GM18909 (cell line): ENCODE results near the gene UNC5B.
"Not testable (repeated sequence)": the region's sequence is repeated elsewhere in the genome, so short reads cannot be mapped to it uniquely, and the experiment has no call there.

Source experiments
- ATAC-seq: cut with Tn5 transposase; IDR thresholded peaks from one replicate; pipeline ENCODE4 v1.9.1; 2021; ENCODE audit warnings: mild to moderate bottlenecking; ENCODE audit not compliant: unreplicated experiment, poor library complexity

UNC5B gene

DNA sequence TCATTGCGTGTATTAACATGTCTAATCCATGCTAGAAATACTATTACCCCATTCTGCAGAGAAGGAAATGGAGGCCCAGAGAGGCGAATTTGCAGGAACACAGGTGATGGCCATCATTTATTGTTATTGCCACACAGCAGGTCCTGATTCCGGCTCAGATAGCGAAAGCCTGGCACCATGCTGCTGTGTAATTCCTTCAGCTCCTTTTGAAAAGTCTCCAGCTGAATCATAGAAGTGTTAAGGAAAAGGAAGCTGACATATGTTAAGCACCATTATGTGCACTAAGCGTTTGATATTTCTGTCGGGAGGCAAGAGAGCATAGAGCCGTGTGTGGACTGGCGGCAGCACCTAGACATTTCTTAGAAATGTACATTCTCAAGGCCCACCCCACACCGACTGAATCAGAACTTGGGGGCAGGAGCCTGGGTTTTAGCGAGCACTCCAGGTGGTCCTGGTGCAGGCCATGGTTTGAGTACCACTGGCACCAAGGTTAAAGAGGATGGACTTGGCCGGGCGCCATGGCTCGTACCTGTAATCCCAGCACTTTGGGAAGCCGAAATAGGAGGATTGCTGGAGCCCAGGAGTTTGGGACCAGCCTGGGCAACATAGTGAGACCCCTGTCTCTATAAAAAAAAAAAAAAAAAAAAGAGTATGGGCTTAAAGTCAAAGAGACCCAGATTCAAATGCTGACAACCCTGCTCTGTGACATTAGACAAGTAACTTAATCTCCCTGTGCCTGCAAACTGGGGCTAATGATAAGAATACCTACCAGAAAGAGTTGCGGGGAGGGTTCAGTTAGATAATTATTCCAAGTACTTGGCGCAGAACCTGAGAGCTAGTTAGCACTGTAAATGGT lies 52.2 kb downstream of the UNC5B start:
- ATAC-seq = no peak

DNA sequence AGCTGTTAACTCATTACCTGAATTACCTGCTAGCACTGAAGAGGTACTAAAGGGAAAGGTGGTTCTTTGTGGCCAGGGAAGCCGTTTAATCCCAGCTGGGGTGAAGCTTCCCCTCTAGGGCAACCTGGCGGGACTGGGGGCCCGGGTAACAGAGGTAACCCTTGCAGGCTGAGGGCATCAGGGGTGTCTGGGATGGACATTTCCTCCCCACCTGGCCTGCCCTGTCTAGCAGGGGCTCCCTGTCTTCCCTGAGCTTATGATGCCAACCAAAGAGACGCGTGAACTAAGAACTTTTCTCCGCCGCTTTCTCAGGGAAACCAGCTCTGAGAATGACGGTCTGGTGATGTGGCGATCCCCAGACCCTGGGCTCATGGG lies 52.8 kb downstream of the UNC5B start:
- ATAC-seq = no peak

DNA sequence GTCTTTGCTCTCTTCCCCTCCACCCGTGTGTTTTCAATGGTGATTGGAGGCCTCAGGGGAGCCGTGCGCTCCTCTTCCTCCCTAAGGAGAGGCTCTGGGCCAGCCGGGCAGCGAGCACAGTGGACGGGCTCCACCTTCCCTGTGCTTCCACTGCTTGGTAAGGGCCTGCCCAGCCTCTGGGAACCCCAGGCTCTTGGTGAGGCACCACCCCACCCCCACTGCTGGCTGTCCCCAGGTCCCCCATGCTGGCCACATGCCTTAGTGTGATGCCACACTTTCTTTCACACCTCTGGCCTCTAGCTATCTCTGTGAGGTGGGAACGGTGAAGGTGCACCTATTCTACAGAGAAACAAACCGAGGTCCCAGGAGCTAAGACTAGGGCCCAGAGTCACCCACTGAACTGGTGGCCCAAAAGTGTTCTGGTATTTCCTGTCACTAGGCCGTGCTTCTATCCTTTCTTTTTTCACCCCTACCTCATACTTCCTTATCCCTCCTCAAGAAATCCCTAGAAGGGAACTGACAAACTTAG lies 53.3 kb downstream of the UNC5B start:
- no peak for ATAC-seq

DNA sequence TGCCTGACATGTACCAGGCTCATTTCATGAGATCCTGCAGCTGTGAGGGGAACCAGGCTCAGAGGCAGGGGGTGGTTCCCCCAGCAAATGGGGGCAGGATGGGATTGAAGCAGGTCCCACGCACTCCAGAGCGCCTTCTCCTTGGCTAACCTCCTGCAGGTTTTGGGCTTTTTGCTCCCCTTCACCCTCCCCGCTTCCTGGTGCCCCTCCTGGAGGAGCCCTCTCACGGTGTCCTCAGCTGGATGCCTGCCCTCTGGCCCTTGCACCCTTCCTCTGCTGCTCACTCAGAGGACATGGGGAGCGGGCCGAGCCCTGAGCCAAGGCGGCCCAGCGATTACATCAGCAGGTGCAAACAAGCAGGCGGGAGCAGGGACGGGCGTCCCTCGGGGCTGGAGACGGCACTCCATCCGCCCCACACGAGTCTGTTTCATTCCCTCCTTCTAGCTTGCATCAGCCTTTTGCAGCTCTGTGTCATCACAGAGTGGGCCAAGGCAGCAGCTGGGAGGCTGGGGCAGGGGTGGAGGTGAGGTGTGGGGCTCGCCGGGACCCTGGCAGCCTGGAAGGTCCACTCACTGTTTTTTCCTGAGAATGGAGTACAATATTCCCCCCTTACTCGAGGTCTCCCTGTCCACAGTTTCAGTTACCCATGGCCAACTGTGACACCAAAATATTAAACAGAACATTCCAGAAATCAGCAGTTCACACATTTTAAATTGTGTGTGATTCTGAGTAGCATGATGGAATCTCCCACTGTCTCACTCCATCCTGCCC lies 54.0 kb downstream of the UNC5B start:
- no peak for ATAC-seq

DNA sequence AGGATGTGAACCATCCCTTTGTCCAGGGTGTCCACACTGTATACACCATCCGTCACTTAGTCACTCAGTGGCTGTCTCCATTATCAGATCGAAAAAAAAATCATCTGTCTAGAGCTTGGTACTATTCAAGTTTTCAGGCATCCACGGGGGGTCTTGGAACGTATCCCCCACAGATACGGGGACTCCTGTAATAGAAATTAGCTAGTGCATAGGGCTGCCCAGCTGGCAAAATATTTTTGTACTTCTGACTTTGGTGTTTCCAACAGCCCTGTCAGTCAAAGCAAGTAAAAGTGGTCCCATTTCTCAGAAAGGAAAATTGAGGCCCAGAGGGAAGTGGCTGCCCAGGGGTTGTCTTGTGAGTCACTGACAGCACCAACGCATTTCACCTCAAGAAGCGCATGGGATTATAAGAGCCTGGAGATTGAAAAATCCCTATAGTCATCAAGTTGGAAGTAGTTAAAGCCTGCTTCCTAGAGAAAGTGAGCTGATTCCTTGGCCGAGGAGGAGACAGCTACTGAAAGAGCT lies 54.6 kb downstream of the UNC5B start:
- ATAC-seq = no peak

DNA sequence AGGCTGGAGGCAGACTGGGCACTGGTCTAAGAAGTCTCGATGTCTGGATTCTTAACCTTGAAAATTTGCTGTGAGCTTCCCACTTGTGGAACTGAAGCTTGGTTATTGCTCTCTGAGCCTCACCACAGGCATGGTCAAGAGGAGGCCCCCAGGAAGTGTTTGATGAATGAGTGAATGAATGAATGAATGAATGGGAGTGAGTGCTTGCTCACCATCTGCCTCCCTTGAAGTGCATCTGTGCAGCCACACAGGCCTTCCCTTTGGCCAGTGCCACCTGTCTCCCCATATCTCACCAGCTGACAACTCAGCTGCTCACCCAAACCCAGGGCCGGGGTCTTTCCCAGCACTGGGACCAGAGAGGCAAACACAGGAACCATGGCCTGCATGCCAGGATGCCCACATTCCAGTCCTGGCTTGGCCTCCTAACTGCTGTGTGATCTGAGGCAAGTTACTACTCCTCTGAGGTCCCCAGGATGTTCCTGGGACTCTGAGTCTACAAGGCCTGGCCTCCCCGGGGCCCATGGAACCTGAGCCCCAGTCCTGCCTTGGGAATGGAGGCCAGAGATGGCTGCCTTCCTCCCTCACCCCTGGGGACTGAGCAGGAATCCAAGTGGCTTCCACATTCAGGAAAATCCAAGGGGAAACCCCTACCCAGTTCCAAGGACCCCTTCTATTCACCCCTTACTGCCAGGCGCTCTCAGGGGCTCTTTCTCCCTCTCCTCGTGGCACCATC lies 55.3 kb downstream of the UNC5B start:
- ATAC-seq = no peak

DNA sequence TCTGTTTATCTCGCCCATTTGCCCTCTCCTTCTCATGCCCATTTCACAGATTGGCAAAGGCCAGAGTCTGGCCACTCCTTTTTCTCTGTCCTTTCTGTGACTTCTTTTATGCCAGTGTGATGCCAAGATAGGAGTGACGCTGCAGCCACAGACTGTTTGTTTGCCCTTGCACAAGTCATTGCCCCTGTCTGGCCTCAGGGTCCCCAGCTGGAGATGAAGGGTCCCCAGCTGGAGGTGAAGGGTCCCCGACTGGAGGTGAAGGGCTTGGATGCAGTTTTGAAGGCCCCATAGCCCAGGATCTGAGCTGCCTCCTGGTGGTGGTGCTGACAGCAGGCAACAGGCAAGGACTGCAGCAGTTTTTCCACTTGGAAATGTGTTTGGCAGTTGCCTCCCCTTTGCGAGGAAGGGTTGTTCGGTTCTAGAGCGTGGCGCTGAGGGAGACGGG lies 55.9 kb downstream of the UNC5B start:
- no peak for ATAC-seq

DNA sequence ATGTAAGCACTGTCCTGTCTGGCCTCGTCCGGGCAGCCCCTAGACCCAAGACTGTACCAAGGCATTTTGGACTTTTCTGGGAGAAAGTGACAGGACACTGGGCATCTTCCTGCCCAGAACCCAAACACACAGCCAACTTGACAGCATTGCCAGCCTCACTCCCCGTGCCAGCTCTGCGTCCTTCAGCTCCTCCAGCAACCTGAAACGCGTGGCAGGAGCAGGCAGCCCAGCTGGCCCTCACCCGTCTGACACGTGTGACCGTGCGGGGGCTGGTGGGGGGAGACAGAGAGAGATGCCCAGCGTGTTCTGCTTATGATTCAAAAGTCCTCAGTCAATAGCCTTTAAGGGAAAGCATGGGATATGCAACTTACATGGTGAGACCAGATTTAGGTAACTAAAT lies 56.4 kb downstream of the UNC5B start:
- ATAC-seq = no peak

DNA sequence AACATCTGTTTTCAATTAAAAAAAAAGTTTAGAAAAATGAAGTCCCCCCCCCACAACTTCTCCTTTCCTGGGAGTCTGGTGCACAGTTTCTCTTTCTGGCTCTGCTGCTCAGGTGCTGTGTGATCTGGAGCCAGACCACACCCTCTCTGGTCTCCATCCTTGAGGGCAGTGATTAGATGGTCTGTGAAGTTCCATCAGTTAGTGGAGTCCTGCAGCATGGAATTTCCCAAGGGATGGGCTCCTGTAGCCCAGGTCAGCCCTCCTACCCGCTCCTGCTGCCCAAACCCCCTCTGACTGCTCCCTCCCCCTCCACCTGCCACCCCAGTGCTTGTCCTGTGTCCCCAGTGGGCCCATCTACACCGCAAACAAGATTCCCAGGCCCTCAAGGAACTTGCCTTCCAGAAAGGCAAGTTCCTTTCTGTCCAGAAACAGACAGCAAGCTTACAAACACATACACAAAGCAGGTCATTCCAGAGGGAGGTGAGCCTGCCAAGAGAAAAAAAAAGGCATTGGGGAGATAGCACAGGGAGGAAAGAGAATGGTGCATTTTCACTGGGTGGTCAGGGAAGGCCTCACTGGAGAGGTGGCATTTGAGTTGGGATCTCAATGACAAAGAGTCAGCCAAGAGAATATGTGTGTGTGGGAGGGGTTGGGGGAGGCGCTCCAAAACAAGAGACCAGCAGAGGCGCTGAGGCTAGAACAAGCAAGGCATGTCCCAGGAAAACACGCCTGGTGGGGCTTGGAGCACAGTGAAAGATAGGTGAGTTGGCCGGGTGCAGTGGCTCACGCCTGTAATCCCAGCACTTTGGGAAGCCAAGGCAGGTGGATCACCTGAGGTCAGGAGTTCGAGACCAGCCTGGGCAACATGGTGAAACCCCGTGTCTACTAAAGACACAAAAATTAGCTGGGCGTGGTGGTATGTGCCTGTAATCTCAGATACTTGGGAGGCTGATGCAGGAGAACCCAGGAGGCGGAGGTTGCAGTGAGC lies 57.2 kb downstream of the UNC5B start:
- ATAC-seq = no peak

DNA sequence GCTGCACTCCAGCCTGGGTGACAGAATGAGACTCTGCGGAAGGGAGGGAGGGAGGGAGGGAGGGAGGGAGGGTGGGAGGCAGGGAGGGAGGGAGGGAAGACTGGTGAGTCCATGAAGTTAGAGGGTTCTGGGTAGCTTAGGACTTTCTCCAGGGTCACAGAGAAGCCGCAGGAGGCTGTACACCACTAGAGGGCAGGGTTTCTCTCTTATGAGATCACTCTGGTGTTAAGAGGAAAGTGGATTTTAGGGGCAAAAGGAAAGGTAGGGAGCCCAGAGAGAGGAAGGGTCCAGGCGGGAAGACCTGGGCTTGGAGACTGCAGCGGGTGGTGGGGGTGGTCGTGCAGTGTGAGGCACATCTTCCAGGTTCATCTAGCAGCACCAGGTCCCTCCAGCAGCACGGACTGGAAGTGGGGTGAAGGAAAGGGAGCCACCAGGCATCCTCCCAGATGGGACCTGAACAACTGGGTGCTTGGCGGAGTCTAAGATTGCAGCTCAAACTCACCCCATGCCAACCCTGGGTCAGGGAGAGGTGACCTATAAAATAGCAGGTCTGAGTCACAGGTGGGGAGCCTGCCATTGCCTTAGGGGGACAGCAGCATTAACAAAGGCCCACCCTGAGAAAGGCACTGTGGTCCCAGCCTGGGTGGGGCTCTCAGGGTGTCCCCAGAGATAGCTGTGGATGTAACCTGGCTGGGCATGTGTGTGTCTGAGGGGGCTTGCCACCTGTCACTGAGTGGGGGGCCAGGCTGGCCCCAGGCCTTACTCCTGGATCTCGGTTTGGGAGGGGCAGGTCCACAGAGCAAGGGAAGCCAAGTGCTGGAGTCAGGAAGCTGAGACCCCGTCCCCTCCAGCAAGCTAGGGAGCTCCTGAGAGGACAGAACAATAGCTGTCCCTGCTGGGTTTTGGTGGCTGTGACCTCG lies 58.2 kb downstream of the UNC5B start:
- ATAC-seq = no peak

DNA sequence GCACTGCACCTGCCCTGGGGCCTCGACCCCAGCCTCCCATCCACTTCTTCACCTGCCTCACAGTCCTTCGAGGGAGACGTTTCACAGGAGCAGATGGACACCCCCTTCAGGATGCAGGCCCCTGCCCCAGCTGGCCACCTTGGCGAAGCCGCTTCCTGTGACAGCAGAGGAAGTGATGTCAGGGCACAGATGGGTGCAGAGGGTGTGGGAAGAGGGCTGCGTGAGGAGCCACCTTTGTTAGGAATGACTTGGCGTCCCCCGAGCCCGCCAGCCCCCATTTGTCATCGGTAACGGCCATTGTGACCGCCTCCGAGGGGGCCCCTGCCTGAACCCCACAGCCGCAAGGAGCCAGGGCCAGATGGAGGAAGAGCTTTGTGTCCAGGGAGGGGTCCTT lies 59.3 kb downstream of the UNC5B start:
- ATAC-seq = no peak

DNA sequence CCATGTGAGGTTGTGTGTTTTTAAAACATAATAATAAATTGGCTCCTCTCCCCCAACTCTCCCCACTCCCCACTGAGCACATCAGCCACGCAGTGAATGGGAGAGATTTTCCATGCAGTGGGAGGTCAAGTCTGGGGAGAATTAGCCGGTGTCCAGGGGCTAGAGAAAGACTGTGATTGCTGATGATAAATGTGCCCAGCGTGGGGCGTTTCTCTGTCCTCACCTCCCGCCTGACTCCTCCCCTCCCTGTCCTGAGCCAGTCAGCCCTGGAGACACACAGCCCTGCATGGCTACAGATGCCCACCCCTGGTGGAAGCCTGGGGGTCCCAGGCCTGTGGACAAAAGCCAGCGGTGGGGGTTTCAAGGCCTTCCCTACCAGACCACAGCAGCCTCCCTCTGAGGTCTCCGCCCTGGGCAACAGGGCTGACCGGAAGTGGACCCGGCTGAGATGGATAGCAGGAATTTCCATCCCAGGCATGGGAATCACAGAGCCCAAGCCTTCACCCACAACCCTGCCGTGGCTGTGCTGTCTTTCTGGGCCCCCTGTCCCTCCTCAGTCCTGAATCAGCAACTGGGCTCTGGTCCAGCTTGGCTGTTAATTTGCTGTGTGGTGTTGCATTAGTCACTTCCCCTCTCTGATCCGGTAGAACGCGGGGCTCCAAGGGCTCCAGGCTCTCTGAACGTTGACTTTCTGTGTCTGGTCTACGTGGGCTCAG lies 59.8 kb downstream of the UNC5B start:
- ATAC-seq = no peak

DNA sequence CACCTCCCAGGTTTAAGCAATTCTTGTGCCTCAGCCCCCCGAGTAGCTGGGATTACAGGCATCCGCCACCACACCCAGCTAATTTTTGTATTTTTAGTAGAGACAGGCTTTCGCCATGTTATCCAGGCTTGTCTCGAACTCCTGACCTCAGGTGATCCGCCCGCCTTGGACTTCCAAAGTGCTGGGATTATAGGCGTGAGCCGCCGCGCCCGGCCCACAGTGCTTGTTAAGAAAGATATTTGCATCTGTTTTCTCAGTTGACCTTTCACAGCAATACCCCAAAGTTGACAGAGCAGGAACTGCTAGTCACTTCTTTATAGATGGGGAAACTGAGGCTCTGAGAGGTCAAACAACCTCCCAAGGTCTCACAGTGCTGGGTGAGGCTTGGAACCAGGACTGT lies 60.6 kb downstream of the UNC5B start:
- ATAC-seq = not testable (repeated sequence)

DNA sequence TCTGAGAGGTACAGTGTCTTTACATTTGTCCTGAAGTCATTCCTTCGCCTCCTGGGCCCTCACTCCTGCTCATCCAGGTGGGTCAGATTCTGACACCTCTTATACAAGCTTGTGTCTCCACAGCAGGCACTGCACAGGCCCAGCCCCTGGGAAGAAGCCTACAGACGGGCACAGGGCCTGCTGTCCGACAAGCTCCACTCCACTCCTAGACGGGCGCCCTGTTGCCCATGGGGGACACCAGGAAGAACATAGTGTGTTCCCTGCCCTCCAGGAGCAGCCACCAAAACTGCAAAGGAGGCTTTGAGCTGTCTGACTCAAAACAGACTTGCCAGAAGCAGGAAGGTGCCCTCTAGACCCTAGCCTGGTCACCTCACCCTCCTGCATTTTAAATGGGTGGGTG lies 61.1 kb downstream of the UNC5B start:
- no peak for ATAC-seq

DNA sequence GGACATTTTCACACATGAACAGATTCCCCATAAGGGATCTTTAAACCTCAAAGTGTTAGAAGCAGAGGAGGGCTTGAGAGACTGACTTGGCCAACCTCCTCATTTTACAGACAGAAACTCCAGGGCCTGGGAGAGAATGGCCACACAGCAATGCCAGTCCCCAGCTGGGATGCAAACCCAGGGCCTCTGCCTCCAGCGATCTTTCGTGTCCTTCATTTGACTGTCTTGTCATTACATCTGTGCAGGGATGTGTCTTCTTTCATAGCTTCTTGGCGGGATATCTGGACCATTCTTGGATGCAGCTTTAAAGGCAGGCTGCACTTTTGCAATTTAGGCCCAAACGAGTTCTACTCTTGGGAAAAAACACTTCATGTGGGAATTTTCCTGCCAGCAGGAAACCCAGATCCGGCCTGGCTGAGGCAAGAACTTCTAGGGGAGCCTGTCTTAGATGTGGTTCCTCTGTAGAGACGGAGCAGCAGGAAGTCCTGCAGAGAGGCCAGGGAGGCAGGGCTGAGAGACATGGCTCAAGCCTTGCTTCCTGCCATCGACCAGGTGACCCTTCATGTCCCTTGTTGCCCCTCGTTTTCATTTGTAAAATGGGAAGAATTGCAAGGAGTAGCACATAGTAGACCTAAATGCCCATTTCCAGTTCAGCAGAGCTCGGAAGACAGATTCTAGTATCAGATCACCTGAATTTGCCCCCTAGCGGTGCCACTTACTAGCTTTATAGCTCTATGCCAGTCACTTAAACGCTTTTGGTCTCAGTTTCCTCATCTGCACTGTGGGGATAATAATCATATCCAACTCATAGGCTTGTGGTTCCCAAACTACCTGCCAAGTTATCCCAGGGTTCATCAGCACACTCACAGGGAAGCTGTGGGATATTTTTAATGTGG lies 62.8 kb downstream of the UNC5B start:
- ATAC-seq = no peak

DNA sequence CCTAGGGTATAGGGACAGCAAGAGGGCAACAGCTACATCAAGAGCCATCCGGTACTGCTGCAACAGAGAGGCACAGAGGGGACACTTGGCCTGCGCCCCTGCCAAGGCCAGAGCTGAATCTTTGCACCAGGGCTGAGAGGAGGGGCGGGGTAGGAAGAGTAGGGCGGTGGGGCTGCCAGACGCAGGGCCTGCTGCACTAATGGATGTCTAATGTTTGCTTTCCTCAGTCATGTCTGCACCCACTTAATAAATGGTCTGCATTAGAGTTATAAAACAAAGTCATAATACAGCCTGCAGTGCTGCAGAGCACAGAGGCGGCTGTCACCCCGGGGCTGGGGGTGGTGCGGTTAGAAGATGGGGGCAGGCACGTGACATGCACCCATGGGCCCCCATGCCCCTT lies 64.5 kb downstream of the UNC5B start:
- no peak for ATAC-seq
